ENCODE data around the gene DDR1.
A peak's percentile ranks its signal among the peaks of the same experiment; 100 is the strongest.
"Not testable (repeated sequence)": the region's sequence is repeated elsewhere in the genome, so short reads cannot be mapped to it uniquely, and the experiment has no call there.

Gene DDR1

GRCh38 chr6:30902709-30903108 lies 18.4 kb downstream of the DDR1 start:
- TF ChIP-seq ZNF274 (IDR thresholded peaks at IDR 0.05; ENCODE audit: low read depth, low read length), result no peak

GRCh38 chr6:30903236-30903635 lies 18.9 kb downstream of the DDR1 start:
- no peak for TF ChIP-seq ZNF274 (IDR thresholded peaks at IDR 0.05; ENCODE audit: low read depth, low read length)
- H3K4me3 ChIP-seq (ENCODE audit: low read length), result no peak overlapping the region

More at GRCh38 chr6:30902709-30903108, 18.4 kb downstream of the DDR1 start:
- H3K4me3 ChIP-seq (ENCODE audit: low read length), result no peak overlapping the region

DNA sequence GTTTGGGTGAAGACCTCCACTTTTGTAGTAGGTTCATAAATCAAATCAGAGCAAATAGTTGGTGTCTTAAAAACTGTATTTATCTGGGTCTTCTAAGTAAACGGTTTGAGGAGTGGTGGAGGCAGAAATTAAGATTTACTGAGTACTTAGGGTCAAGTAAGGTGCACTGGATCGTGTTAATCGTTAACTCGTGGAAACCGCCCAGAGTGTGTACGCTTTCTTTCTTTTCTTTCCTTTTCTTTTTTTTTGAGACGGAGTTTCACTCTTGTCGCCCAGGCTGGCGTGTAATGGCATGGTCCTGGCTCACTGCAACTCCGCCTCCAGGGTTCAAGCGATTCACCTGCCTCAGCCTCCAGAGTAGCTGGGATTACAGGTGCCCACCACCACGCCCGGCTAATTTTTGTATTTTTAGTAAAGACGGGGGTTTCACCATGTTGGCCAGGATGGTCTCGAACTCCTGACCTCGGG lies 23.0 kb downstream of the DDR1 start:
- peak overlapping the region; percentile 65; the same call in 1 of the 2 replicates for H3K4me3 ChIP-seq (ENCODE audit: low read length)

GRCh38 chr6:30907758-30908591 lies 23.7 kb downstream of the DDR1 start, which contains the start of gene GTF2H4:
Gene GTF2H4 (plus strand): TSS chr6:30908207.
- no peak for TF ChIP-seq ZNF274 (IDR thresholded peaks at IDR 0.05; ENCODE audit: low read depth, low read length)
- H3K4me3 ChIP-seq (ENCODE audit: low read length), result peak within 1 kb of the TSS; percentile 83

DNA sequence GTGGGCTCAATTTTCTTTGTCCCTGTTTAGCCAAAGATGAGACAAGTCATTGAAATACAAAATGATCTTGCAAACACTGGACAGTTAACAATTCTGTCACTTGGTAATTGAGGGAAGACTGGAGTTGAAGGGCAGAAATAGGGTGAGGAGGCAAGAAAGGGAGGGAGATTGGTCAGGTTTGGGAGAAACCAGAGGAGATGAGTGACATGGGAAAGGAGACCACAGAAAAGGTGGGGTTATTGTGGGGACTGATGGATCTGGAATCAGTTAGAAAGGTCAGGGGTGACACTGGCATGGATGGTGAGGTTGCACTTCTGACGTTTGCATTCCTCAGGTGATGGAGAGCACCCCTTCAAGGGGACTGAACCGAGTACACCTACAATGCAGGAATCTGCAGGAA lies 24.4 kb downstream of the DDR1 start:
- TF ChIP-seq ZNF274 (IDR thresholded peaks at IDR 0.05; ENCODE audit: low read depth, low read length), result no peak

DNA sequence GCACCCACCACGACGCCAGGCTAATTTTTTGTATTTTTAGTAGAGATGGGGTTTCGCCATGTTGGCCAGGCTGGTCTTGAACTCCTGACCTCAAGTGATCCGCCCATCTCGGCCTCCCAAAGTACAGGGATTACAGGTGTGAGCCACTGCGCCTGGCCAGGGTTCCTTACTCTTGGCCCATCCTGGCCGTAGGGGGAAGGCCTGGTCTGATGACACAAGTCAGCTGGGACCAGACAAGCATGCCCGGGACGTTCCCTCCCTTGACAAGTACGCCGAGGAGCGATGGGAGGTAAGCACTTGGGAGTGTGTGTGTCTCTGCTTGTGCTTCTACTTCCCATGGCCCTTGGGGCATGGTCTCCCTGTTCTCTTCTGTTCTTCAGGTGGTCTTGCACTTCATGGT lies 26.2 kb downstream of the DDR1 start:
- not testable (repeated sequence) for H3K4me3 ChIP-seq (ENCODE audit: low read length)

More for the DNA sequence above, 24.4 kb downstream of the DDR1 start:
- H3K4me3 ChIP-seq (ENCODE audit: low read length), result peak overlapping the region; percentile 83

- H3K4me3 ChIP-seq (ENCODE audit: low read length), result no peak overlapping the region
These were observed 28.6 kb downstream of the DDR1 start for GRCh38 chr6:30912746-30913520.

DNA sequence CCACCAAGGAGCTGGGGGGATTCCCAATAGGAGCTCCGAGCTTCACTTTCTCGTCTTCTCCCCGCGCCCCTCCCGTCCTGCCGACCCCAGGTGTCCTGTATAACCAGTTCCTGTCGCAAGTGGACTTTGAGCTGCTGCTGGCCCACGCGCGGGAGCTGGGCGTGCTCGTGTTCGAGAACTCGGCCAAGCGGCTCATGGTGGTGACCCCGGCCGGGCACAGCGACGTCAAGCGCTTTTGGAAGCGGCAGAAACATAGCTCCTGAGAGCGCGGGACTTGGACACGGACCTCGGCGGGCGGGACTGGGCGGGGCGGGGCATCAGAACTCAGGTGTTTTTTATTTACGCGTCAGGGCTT lies 29.4 kb downstream of the DDR1 start:
- no peak for TF ChIP-seq ZNF274 (IDR thresholded peaks at IDR 0.05; ENCODE audit: low read depth, low read length)
- peak overlapping the region; percentile 68; the same call in 1 of the 2 replicates for H3K4me3 ChIP-seq (ENCODE audit: low read length)

More at GRCh38 chr6:30912746-30913520, 28.6 kb downstream of the DDR1 start:
- no peak for TF ChIP-seq ZNF274 (IDR thresholded peaks at IDR 0.05; ENCODE audit: low read depth, low read length)

- no peak for TF ChIP-seq ZNF274 (IDR thresholded peaks at IDR 0.05; ENCODE audit: low read depth, low read length)
- H3K4me3 ChIP-seq (ENCODE audit: low read length), result peak within 1 kb of the TSS; percentile 68
These were observed 29.9 kb downstream of the DDR1 start, which contains the start of gene VARS2 for GRCh38 chr6:30914076-30914853. Gene VARS2 (plus strand): TSS chr6:30914238. CDS start chr6:30914837, 599 bp downstream.

GRCh38 chr6:30914854-30915590 lies 30.7 kb downstream of the DDR1 start:
- peak overlapping the region; percentile 68 for H3K4me3 ChIP-seq (ENCODE audit: low read length)
- no peak for TF ChIP-seq ZNF274 (IDR thresholded peaks at IDR 0.05; ENCODE audit: low read depth, low read length)

GRCh38 chr6:30915591-30915946 lies 31.2 kb downstream of the DDR1 start:
- H3K4me3 ChIP-seq (ENCODE audit: low read length), result no peak overlapping the region; the same call in 1 of the 2 replicates
- TF ChIP-seq ZNF274 (IDR thresholded peaks at IDR 0.05; ENCODE audit: low read depth, low read length), result no peak

GRCh38 chr6:30917041-30917440 lies 32.7 kb downstream of the DDR1 start:
- no peak overlapping the region for H3K4me3 ChIP-seq (ENCODE audit: low read length)
- no peak for TF ChIP-seq ZNF274 (IDR thresholded peaks at IDR 0.05; ENCODE audit: low read depth, low read length)

- no peak overlapping the region for H3K4me3 ChIP-seq (ENCODE audit: low read length)
- no peak for TF ChIP-seq ZNF274 (IDR thresholded peaks at IDR 0.05; ENCODE audit: low read depth, low read length)
These were observed 33.2 kb downstream of the DDR1 start for GRCh38 chr6:30917487-30917886.
